ENCODE results near the gene SSH3. TPM values are rescaled to one million over a fixed set of nuclear protein-coding genes. Genes with fewer than 3 reads are reported as not detected.

SSH3 gene
- total RNA-seq, 1 donor = 25.0 TPM

DNA sequence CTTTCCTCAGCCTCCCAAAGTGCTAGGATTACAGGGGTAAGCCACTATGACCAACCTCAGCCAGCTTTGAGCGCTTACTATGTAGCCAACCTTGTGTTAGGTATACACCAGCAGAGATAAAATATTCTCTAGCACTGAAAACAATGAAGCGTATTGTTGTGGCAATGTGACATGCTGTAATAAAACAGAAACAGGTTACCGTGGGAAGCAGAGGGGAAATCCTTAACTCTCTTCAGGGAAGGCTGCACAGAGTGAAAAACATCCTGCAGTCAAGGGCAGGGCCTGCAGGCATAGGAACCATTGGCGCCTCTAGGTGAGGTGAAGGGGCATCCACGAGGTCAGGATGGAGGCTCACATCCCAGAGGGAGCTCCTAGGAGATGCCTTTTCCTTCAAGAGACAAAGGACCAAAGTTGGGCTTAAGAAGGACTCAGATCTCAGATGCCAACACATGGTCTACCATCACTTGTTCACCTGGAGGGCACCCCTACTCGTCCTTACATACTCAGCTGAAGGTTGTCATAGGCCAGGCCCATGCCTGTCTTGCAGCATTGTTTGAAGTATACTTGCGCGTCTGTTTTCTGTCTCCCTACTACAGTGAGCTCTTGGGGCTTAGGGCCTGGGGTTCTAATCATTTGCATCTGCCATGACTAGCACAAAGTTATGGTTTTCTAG lies 42.1 kb downstream of the SSH3 start:
- Histone ChIP-seq H3K27me3 (ENCODE audit: insufficient read depth, low read length) (no peaks in the 10 kb centered on the region), H3K79me2 (ENCODE audit: insufficient read depth, low read length) (no peaks in the 10 kb centered on the region), H3K4me1 (ENCODE audit: insufficient read depth, low read length) (peaks cover 28% of the 10 kb centered on the region), H3K4me2 (ENCODE audit: insufficient read depth, low read length) (no peak overlapping the region), H3K36me3 (ENCODE audit: insufficient read depth, low read length) (no peaks in the 10 kb centered on the region), H4K20me1 (ENCODE audit: insufficient read depth, low read length) (peaks cover 3% of the 10 kb centered on the region), H3K27ac (ENCODE audit: low read depth, low read length) (no peak overlapping the region), H3K9me3 (ENCODE audit: low read depth, low read length) (no peaks in the 10 kb centered on the region), H3K4me3 (ENCODE audit: insufficient read depth, low read length) (no peak overlapping the region), H2AFZ (ENCODE audit: low read length) (no peak overlapping the region)
- TF ChIP-seq, protein P1, sequence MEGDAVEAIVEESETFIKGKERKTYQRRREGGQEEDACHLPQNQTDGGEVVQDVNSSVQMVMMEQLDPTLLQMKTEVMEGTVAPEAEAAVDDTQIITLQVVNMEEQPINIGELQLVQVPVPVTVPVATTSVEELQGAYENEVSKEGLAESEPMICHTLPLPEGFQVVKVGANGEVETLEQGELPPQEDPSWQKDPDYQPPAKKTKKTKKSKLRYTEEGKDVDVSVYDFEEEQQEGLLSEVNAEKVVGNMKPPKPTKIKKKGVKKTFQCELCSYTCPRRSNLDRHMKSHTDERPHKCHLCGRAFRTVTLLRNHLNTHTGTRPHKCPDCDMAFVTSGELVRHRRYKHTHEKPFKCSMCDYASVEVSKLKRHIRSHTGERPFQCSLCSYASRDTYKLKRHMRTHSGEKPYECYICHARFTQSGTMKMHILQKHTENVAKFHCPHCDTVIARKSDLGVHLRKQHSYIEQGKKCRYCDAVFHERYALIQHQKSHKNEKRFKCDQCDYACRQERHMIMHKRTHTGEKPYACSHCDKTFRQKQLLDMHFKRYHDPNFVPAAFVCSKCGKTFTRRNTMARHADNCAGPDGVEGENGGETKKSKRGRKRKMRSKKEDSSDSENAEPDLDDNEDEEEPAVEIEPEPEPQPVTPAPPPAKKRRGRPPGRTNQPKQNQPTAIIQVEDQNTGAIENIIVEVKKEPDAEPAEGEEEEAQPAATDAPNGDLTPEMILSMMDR (IDR thresholded peaks at IDR 0.05; ENCODE audit: extremely low read depth, low read depth, low read length) = no peak
- no peak for DNase-seq (ENCODE audit: insufficient read length, low spot score, missing footprints)

GRCh38 chr11:67345920-67346819 lies 42.8 kb downstream of the SSH3 start:
- H2AFZ ChIP-seq (ENCODE audit: low read length) = no peak overlapping the region
- no peaks in the 10 kb centered on the region for H3K9me3 ChIP-seq (ENCODE audit: low read depth, low read length)
- H3K27me3 ChIP-seq (ENCODE audit: insufficient read depth, low read length) = no peaks in the 10 kb centered on the region
- H3K79me2 ChIP-seq (ENCODE audit: insufficient read depth, low read length) = peaks cover 2% of the 10 kb centered on the region
- no peak overlapping the region for H3K4me2 ChIP-seq (ENCODE audit: insufficient read depth, low read length)
- TF ChIP-seq, protein P1 (IDR thresholded peaks at IDR 0.05; ENCODE audit: extremely low read depth, low read depth, low read length) = peak; percentile 90
- H3K27ac ChIP-seq (ENCODE audit: low read depth, low read length) = peak overlapping the region; percentile 53
- peaks cover 3% of the 10 kb centered on the region for H4K20me1 ChIP-seq (ENCODE audit: insufficient read depth, low read length)
- peaks cover 31% of the 10 kb centered on the region for H3K4me1 ChIP-seq (ENCODE audit: insufficient read depth, low read length)
- H3K36me3 ChIP-seq (ENCODE audit: insufficient read depth, low read length) = no peaks in the 10 kb centered on the region
- peak; percentile 63 for DNase-seq (ENCODE audit: insufficient read length, low spot score, missing footprints)
- H3K4me3 ChIP-seq (ENCODE audit: insufficient read depth, low read length) = no peak overlapping the region

DNA sequence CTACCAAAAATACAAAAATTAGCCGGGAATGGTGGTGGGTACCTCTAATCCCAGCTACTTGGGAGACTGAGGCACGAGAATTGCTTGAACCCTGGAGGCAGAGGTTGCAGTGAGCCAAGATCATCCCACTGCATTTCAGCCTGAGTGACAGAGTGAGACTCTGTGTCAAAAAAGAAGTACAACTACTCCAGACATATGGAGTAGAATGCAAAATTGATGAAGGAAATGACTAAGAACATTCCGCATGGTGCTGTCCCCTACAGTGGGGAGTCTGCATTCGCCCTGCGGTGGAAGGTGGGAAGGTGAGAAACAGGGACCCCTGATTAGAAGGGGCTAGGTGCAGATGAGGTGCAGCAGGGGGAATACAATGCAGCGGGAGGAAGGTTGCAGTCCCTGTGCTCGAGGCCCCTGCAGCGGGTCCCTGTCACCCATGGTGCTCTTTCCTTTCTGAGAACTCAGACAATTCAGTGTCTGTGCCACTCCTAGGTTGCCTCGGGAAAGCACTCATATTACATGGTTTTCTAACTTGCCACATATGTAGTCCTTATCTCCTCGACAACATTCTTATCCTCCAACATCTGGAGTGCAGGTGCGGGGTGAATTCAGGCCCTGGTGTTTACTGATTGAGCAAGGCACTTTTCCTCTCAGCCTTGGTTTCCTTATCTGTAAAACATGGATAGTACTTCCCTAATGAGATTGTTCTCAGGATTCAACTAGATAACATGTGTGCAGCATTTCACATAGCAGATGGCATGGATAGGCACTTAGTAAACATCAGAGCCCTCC lies 44.8 kb downstream of the SSH3 start:
- no peak overlapping the region for H3K4me2 ChIP-seq (ENCODE audit: insufficient read depth, low read length)

More for the DNA sequence above, 44.8 kb downstream of the SSH3 start:
- H3K36me3 ChIP-seq (ENCODE audit: insufficient read depth, low read length) = peaks cover 4% of the 10 kb centered on the region
- TF ChIP-seq, protein P1 (IDR thresholded peaks at IDR 0.05; ENCODE audit: extremely low read depth, low read depth, low read length) = no peak
- H2AFZ ChIP-seq (ENCODE audit: low read length) = no peak overlapping the region
- H4K20me1 ChIP-seq (ENCODE audit: insufficient read depth, low read length) = peaks cover 3% of the 10 kb centered on the region
- no peak overlapping the region for H3K4me3 ChIP-seq (ENCODE audit: insufficient read depth, low read length)
- H3K4me1 ChIP-seq (ENCODE audit: insufficient read depth, low read length) = peaks cover 48% of the 10 kb centered on the region
- DNase-seq (ENCODE audit: insufficient read length, low spot score, missing footprints) = peak; percentile 49
- peaks cover 12% of the 10 kb centered on the region for H3K79me2 ChIP-seq (ENCODE audit: insufficient read depth, low read length)
- H3K27me3 ChIP-seq (ENCODE audit: insufficient read depth, low read length) = no peaks in the 10 kb centered on the region
- H3K27ac ChIP-seq (ENCODE audit: low read depth, low read length) = peak overlapping the region; percentile 51
- H3K9me3 ChIP-seq (ENCODE audit: low read depth, low read length) = no peaks in the 10 kb centered on the region
